GM23338 (cell line): ENCODE results near the gene LPP.

Experiments
- CREB1 ChIP-seq: fragments of 250-450 bp; sonication (Bioruptor Pico); IDR thresholded peaks from 2 replicates; pipeline ENCODE4 v1.5.0; 2020; ENCODE audit warnings: low read depth, mild to moderate bottlenecking, moderate library complexity
- EZH2 ChIP-seq: fragments of 200-600 bp; sonication (generic); IDR thresholded peaks from one replicate; pipeline ENCODE4 v1.8.0; 2017; ENCODE audit warnings: antibody characterized with exemption, mild to moderate bottlenecking, low read depth; ENCODE audit not compliant: unreplicated experiment
- EZH2phosphoT487 ChIP-seq: fragments of 200-600 bp; sonication (generic); IDR thresholded peaks from one replicate; pipeline ENCODE4 v1.8.1; 2018; ENCODE audit warnings: antibody characterized with exemption; ENCODE audit not compliant: unreplicated experiment
- JUNB ChIP-seq: IDR thresholded peaks from one replicate; pipeline ENCODE4 v1.6.1; 2016; ENCODE audit warnings: antibody characterized with exemption; ENCODE audit not compliant: unreplicated experiment
- NANOG ChIP-seq: IDR thresholded peaks from 2 replicates; pipeline ENCODE4 v1.6.1; 2016; ENCODE audit warnings: antibody characterized with exemption, borderline replicate concordance
- POLR2AphosphoS5 ChIP-seq: IDR thresholded peaks from 2 replicates; pipeline ENCODE4 v1.6.1; 2016; ENCODE audit warnings: antibody characterized with exemption, low read depth
- ZNF114 ChIP-seq: fragments of 250-450 bp; sonication (Bioruptor Pico); IDR thresholded peaks from 2 replicates; pipeline ENCODE4 v1.5.0; 2020; ENCODE audit warnings: mild to moderate bottlenecking, moderate library complexity
- ZNF331 ChIP-seq: fragments of 250-450 bp; sonication (Bioruptor Pico); IDR thresholded peaks from 2 replicates; pipeline ENCODE4 v1.5.0; 2020; ENCODE audit warnings: low read depth, mild to moderate bottlenecking, moderate library complexity
- TF ChIP-seq, protein P1 (sequence below), 2 experiments: fragments of 200-600 bp in 1 of 2; sonication (generic) in 1 of 2; conservative IDR thresholded peaks; 2 replicates each; pipeline versions ENCODE4 v1.5.1 to v1.6.1; 2016 to 2017; ENCODE audit warnings: antibody characterized with exemption in 2 of 2, low read depth in 2 of 2, mild to moderate bottlenecking in 2 of 2, moderate library complexity in 1 of 2
- TF ChIP-seq, protein P2 (sequence below): IDR thresholded peaks from one replicate; pipeline ENCODE4 v1.6.1; 2018; ENCODE audit warnings: antibody characterized with exemption; ENCODE audit not compliant: unreplicated experiment

GRCh38 chr3:188383748-188384147, 229.8 kb downstream of the LPP start:
- TF ChIP-seq POLR2AphosphoS5 (no peak), EZH2 (no peak), ZNF331 (no peak), CREB1 (no peak), JUNB (no peak), ZNF114 (CRISPR knock-in tag) (no peak), EZH2phosphoT487 (no peak), NANOG (no peak)
- TF ChIP-seq, protein P1, sequence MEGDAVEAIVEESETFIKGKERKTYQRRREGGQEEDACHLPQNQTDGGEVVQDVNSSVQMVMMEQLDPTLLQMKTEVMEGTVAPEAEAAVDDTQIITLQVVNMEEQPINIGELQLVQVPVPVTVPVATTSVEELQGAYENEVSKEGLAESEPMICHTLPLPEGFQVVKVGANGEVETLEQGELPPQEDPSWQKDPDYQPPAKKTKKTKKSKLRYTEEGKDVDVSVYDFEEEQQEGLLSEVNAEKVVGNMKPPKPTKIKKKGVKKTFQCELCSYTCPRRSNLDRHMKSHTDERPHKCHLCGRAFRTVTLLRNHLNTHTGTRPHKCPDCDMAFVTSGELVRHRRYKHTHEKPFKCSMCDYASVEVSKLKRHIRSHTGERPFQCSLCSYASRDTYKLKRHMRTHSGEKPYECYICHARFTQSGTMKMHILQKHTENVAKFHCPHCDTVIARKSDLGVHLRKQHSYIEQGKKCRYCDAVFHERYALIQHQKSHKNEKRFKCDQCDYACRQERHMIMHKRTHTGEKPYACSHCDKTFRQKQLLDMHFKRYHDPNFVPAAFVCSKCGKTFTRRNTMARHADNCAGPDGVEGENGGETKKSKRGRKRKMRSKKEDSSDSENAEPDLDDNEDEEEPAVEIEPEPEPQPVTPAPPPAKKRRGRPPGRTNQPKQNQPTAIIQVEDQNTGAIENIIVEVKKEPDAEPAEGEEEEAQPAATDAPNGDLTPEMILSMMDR (conservative IDR thresholded peaks at IDR 0.05; ENCODE audit: low read depth in 2 of 2): no peak
- TF ChIP-seq, protein P2, sequence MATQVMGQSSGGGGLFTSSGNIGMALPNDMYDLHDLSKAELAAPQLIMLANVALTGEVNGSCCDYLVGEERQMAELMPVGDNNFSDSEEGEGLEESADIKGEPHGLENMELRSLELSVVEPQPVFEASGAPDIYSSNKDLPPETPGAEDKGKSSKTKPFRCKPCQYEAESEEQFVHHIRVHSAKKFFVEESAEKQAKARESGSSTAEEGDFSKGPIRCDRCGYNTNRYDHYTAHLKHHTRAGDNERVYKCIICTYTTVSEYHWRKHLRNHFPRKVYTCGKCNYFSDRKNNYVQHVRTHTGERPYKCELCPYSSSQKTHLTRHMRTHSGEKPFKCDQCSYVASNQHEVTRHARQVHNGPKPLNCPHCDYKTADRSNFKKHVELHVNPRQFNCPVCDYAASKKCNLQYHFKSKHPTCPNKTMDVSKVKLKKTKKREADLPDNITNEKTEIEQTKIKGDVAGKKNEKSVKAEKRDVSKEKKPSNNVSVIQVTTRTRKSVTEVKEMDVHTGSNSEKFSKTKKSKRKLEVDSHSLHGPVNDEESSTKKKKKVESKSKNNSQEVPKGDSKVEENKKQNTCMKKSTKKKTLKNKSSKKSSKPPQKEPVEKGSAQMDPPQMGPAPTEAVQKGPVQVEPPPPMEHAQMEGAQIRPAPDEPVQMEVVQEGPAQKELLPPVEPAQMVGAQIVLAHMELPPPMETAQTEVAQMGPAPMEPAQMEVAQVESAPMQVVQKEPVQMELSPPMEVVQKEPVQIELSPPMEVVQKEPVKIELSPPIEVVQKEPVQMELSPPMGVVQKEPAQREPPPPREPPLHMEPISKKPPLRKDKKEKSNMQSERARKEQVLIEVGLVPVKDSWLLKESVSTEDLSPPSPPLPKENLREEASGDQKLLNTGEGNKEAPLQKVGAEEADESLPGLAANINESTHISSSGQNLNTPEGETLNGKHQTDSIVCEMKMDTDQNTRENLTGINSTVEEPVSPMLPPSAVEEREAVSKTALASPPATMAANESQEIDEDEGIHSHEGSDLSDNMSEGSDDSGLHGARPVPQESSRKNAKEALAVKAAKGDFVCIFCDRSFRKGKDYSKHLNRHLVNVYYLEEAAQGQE: no peak
